HCT116 (cell line): ENCODE results near the gene IL36B. TPM values are rescaled to one million over a fixed set of nuclear protein-coding genes. Genes with fewer than 3 reads are reported as not detected.

ENCODE experiments used
- ATAC-seq: fragments of 200-7000 bp; cut with Tn5 transposase; 2 replicates; pipeline ENCODE4 v1.9.1; 2020; ENCODE audit warnings: mild to moderate bottlenecking, moderate library complexity
- BruUV-seq: library from RNA; stranded (reverse); fragments of 400-500 nt; replicated peaks from 2 replicates; lab custom pipeline; 2021; lab: Mats Ljungman, UMichigan
- CTCF ChIA-PET: fragments of 300-600 bp; sonication (Branson Sonifier 250); formaldehyde crosslinking; loops from one replicate; lab custom pipeline; 2021; ENCODE audit warnings: antibody characterized with exemption; lab: Charles Lee
- POLR2A ChIA-PET: fragments of 300-600, 350-600 bp; sonication (Branson Sonifier 250); formaldehyde crosslinking; loops from one replicate; lab custom pipeline; 2021; ENCODE audit warnings: antibody characterized with exemption; lab: Charles Lee
- RAD21 ChIA-PET, 2 experiments: fragments of 300-600 bp; sonication (Branson Sonifier 250); formaldehyde crosslinking; loops; one replicate each; lab custom pipeline; 2023; ENCODE audit warnings: low total read pairs in 2 of 2; ENCODE audit not compliant: uncharacterized antibody in 2 of 2, unreplicated experiment in 2 of 2, low non-redundant PET in 1 of 2; lab: Charles Lee
- DNase-seq: peaks from one replicate; pipeline ENCODE4 v3.0.0-alpha.2; 2010; ENCODE audit warnings: low read depth, low spot score
- H2AFZ ChIP-seq: fragments of 200-600 bp; shearing (Covaris generic), sonication (generic); 2 replicates; pipeline ENCODE4 v1.6.1; 2017; ENCODE audit warnings: low read depth, mixed run types, mixed read lengths, antibody characterized with exemption, low read length; ENCODE audit not compliant: poor library complexity, severe bottlenecking
- H3K27ac ChIP-seq: 2 replicates; pipeline ENCODE4 v1.5.1; 2012; ENCODE audit warnings: low read depth, low read length
- H3K27me3 ChIP-seq: fragments of 200-600 bp; sonication (generic); 2 replicates; pipeline ENCODE4 v1.6.1; 2016; ENCODE audit warnings: mixed run types, low read length, mixed read lengths; ENCODE audit not compliant: insufficient read depth
- H3K36me3 ChIP-seq, 2 experiments: fragments of 200-500 bp in 1 of 2; fragments of 200-600 bp in 1 of 2; sonication (Bioruptor generic) in 1 of 2; sonication (generic) in 1 of 2; 2 replicates each; pipeline versions ENCODE4 v1.5.1 to v1.6.1; 2014 to 2016; ENCODE audit warnings: low read length in 2 of 2, inconsistent platforms in 1 of 2, mixed read lengths in 1 of 2, mixed run types in 1 of 2; ENCODE audit not compliant: insufficient read depth in 2 of 2, control insufficient read depth in 1 of 2
- H3K4me1 ChIP-seq, 2 experiments: fragments of 200-600 bp in 1 of 2; sonication (generic) in 1 of 2; 2 replicates each; pipeline versions ENCODE4 v1.5.1 to v1.6.1; 2012 to 2017; ENCODE audit warnings: low read length in 2 of 2, inconsistent platforms in 1 of 2, mild to moderate bottlenecking in 1 of 2, mixed read lengths in 1 of 2, mixed run types in 1 of 2, moderate library complexity in 1 of 2; ENCODE audit not compliant: insufficient read depth in 2 of 2, control insufficient read depth in 1 of 2
- H3K4me2 ChIP-seq: fragments of 200-600 bp; sonication (generic); 2 replicates; pipeline ENCODE4 v1.6.1; 2017; ENCODE audit warnings: mixed run types, low read length, mixed read lengths
- H3K4me3 ChIP-seq, 2 experiments: fragments of 200-600 bp in 1 of 2; sonication (generic) in 1 of 2; replicated peaks in 1 of 2; 2 replicates each; pipeline ENCODE4 v1.5.1; 2011 to 2016; ENCODE audit warnings: low read length in 2 of 2, control low read depth in 1 of 2, low read depth in 1 of 2, mild to moderate bottlenecking in 1 of 2, mixed read lengths in 1 of 2, mixed run types in 1 of 2
- H3K79me2 ChIP-seq: fragments of 200-600 bp; sonication (generic); 2 replicates; pipeline ENCODE4 v1.6.1; 2017; ENCODE audit warnings: mild to moderate bottlenecking, mixed run types, low read length, moderate library complexity, mixed read lengths; ENCODE audit not compliant: insufficient read depth
- H3K9ac ChIP-seq: fragments of 200-600 bp; sonication (generic); 2 replicates; pipeline ENCODE4 v1.6.1; 2016; ENCODE audit warnings: low read length, mixed read lengths
- H3K9me2 ChIP-seq: fragments of 200-600 bp; sonication (generic), shearing (Covaris generic); 2 replicates; pipeline ENCODE4 v1.6.1; 2017; ENCODE audit warnings: mixed run types, mild to moderate bottlenecking, moderate library complexity; ENCODE audit not compliant: insufficient read depth
- H3K9me3 ChIP-seq, 2 experiments: fragments of 200-500 bp in 1 of 2; fragments of 200-600 bp in 1 of 2; sonication (Bioruptor generic) in 1 of 2; sonication (generic) in 1 of 2; 2 replicates each; pipeline ENCODE4 v1.6.1; 2014 to 2017; ENCODE audit warnings: low read length in 2 of 2, mixed read lengths in 2 of 2, inconsistent platforms in 1 of 2, low read depth in 1 of 2, mild to moderate bottlenecking in 1 of 2, mixed run types in 1 of 2, moderate library complexity in 1 of 2; ENCODE audit not compliant: control insufficient read depth in 1 of 2, insufficient read depth in 1 of 2
- H4K20me1 ChIP-seq: fragments of 200-600 bp; sonication (generic), shearing (Covaris generic); 2 replicates; pipeline ENCODE4 v1.6.1; 2017; ENCODE audit warnings: mixed run types, mild to moderate bottlenecking, moderate library complexity; ENCODE audit not compliant: insufficient read depth
- EGR1 ChIP-seq: IDR thresholded peaks from 2 replicates; pipeline ENCODE4 v1.6.1; 2012; ENCODE audit warnings: low read depth
- EZH2phosphoT487 ChIP-seq: fragments of 200-600 bp; IDR thresholded peaks from 2 replicates; pipeline ENCODE4 v1.6.1; 2018; ENCODE audit warnings: antibody characterized with exemption, borderline replicate concordance
- FOSL1 ChIP-seq: IDR thresholded peaks from 2 replicates; pipeline ENCODE4 v1.6.1; 2012; ENCODE audit warnings: low read depth
- JUND ChIP-seq: IDR thresholded peaks from 2 replicates; pipeline ENCODE4 v1.6.1; 2012
- POLR2AphosphoS5 ChIP-seq: IDR thresholded peaks from 2 replicates; pipeline ENCODE4 v1.6.1; 2011; ENCODE audit warnings: mild to moderate bottlenecking, low read depth, low read length, moderate library complexity
- SIN3A ChIP-seq: IDR thresholded peaks from 2 replicates; pipeline ENCODE4 v1.6.1; 2012; ENCODE audit warnings: low read depth
- SRF ChIP-seq: IDR thresholded peaks from 2 replicates; pipeline ENCODE4 v1.6.1; 2012; ENCODE audit warnings: low read depth
- TCF7L2 ChIP-seq: IDR thresholded peaks from 2 replicates; pipeline ENCODE4 v1.7.0; 2011; ENCODE audit warnings: borderline replicate concordance, inconsistent platforms; ENCODE audit not compliant: insufficient read depth, insufficient read length; ENCODE audit errors: extremely low read depth
- YY1 ChIP-seq: IDR thresholded peaks from 2 replicates; pipeline ENCODE4 v1.6.1; 2011; ENCODE audit warnings: low read length, low read depth, moderate library complexity, mild to moderate bottlenecking; ENCODE audit not compliant: insufficient replicate concordance; ENCODE audit errors: extremely low read depth
- ZFX ChIP-seq: fragments of 450-650 bp; IDR thresholded peaks from 2 replicates; pipeline ENCODE4 v1.6.1; 2017
- ZNF274 ChIP-seq: fragments of 200-500 bp; sonication (Bioruptor generic); IDR thresholded peaks from 2 replicates; pipeline ENCODE4 v1.6.1; 2014; ENCODE audit warnings: mild to moderate bottlenecking, low read depth, low read length, inconsistent platforms
- intact Hi-C: fragments of 100-400 bp; cut with micrococcal nuclease; formaldehyde crosslinking; loops from 2 replicates; pipeline ENCODE4 v1.10.0; 2022
- total RNA-seq: library from RNA; stranded (reverse); gene quantifications from one replicate; pipeline ENCODE4 v1.2.1, GENCODE V29; 2021; ENCODE audit not compliant: unreplicated experiment
- TF ChIP-seq, protein P1 (sequence below): IDR thresholded peaks from 2 replicates; pipeline ENCODE4 v1.6.1; 2012
- TF ChIP-seq, protein P2 (sequence below): IDR thresholded peaks from 2 replicates; pipeline ENCODE4 v1.6.1; 2012
- TF ChIP-seq, protein P3 (sequence below): IDR thresholded peaks from 2 replicates; pipeline ENCODE4 v1.6.1; 2012; ENCODE audit warnings: low read depth
- TF ChIP-seq, protein P4 (sequence below), 3 experiments: fragments of 200-600 bp in 1 of 3; sonication (generic) in 1 of 3; IDR thresholded peaks in 2 of 3; conservative IDR thresholded peaks in 1 of 3; 2 replicates each; pipeline ENCODE4 v1.5.1; 2012 to 2017; ENCODE audit warnings: low read depth in 2 of 3, low read length in 2 of 3, antibody characterized with exemption in 1 of 3, borderline replicate concordance in 1 of 3, control low read depth in 1 of 3, mild to moderate bottlenecking in 1 of 3, mixed read lengths in 1 of 3, mixed run types in 1 of 3, moderate library complexity in 1 of 3; ENCODE audit not compliant: insufficient read depth in 1 of 3

IL36B gene
- total RNA-seq, 1 experiment from 2014 or later, result not detected

DNA sequence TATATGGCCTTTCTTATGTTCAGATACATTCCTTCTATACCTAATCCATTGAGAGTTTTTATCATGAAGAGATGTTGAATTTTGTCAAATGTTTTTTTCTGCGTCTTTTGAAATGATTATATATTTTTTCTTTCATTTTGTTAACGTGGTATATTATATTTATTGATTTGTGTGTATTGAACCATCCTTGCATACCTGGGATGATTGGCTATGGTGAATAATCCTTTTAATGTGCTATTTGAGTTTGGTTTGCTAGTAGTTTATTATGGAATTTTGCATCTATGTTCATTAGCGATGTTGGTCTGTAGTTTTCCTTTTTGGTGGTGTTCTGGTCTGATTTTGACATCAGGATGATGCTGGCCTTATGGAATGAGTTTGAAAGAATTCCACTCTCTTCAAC, 63.1 kb downstream of the IL36B start:
- Histone ChIP-seq H3K4me1 (no peaks in the 10 kb centered on the region), H3K36me3 (no peaks in the 10 kb centered on the region), H3K27me3 (no peaks in the 10 kb centered on the region), H3K9me3 (peaks cover 0 to 3% of the 10 kb centered on the region in 2 experiments; a peak in 1 of 4 replicates), H3K27ac (no peak overlapping the region), H2AFZ (no peak overlapping the region), H4K20me1 (no peaks in the 10 kb centered on the region), H3K9me2 (no peaks in the 10 kb centered on the region; the same call in 1 of the 2 replicates), H3K9ac (no peak overlapping the region), H3K79me2 (no peaks in the 10 kb centered on the region), H3K4me2 (no peak overlapping the region), H3K4me3 (no peak overlapping the region)
- TF ChIP-seq, protein P1, sequence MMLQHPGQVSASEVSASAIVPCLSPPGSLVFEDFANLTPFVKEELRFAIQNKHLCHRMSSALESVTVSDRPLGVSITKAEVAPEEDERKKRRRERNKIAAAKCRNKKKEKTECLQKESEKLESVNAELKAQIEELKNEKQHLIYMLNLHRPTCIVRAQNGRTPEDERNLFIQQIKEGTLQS, result no peak
- no peak for TF ChIP-seq EZH2phosphoT487
- no peak for TF ChIP-seq SIN3A
- no peak for TF ChIP-seq EGR1
- TF ChIP-seq ZFX, result no peak
- no peak for TF ChIP-seq SRF
- TF ChIP-seq, protein P2, sequence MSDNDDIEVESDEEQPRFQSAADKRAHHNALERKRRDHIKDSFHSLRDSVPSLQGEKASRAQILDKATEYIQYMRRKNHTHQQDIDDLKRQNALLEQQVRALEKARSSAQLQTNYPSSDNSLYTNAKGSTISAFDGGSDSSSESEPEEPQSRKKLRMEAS, result no peak
- no peak for TF ChIP-seq JUND
- TF ChIP-seq TCF7L2, result no peak
- RAD21 ChIA-PET, result no interaction called here
- intact Hi-C loops, result no loop called here
- ATAC-seq (no peak), DNase-seq (no peak)
- CTCF ChIA-PET, result no interaction called here
- POLR2A ChIA-PET, result no interaction called here
- no TSS peak for BruUV-seq

DNA sequence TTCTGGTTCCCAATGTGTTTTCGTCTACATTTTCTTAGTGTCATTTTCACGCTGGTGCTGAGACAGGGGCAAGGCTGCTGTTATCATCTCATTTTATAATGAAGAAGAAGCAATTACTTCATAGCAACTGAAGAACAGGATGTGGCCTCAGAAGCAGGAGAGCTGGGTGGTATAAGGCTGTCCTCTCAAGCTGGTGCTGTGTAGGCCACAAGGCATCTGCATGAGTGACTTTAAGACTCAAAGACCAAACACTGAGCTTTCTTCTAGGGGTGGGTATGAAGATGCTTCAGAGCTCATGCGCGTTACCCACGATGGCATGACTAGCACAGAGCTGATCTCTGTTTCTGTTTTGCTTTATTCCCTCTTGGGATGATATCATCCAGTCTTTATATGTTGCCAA, 67.6 kb downstream of the IL36B start:
- RAD21 ChIA-PET, result no interaction called here
- no peak for ATAC-seq
- CTCF ChIA-PET, result no interaction called here
- TF ChIP-seq, protein P3, sequence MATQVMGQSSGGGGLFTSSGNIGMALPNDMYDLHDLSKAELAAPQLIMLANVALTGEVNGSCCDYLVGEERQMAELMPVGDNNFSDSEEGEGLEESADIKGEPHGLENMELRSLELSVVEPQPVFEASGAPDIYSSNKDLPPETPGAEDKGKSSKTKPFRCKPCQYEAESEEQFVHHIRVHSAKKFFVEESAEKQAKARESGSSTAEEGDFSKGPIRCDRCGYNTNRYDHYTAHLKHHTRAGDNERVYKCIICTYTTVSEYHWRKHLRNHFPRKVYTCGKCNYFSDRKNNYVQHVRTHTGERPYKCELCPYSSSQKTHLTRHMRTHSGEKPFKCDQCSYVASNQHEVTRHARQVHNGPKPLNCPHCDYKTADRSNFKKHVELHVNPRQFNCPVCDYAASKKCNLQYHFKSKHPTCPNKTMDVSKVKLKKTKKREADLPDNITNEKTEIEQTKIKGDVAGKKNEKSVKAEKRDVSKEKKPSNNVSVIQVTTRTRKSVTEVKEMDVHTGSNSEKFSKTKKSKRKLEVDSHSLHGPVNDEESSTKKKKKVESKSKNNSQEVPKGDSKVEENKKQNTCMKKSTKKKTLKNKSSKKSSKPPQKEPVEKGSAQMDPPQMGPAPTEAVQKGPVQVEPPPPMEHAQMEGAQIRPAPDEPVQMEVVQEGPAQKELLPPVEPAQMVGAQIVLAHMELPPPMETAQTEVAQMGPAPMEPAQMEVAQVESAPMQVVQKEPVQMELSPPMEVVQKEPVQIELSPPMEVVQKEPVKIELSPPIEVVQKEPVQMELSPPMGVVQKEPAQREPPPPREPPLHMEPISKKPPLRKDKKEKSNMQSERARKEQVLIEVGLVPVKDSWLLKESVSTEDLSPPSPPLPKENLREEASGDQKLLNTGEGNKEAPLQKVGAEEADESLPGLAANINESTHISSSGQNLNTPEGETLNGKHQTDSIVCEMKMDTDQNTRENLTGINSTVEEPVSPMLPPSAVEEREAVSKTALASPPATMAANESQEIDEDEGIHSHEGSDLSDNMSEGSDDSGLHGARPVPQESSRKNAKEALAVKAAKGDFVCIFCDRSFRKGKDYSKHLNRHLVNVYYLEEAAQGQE, result no peak
- TF ChIP-seq, protein P2, result no peak
- TF ChIP-seq YY1 (no peak), POLR2AphosphoS5 (no peak), JUND (no peak), TCF7L2 (no peak), EGR1 (no peak), FOSL1 (no peak), ZNF274 (no peak)
- TF ChIP-seq, protein P4, sequence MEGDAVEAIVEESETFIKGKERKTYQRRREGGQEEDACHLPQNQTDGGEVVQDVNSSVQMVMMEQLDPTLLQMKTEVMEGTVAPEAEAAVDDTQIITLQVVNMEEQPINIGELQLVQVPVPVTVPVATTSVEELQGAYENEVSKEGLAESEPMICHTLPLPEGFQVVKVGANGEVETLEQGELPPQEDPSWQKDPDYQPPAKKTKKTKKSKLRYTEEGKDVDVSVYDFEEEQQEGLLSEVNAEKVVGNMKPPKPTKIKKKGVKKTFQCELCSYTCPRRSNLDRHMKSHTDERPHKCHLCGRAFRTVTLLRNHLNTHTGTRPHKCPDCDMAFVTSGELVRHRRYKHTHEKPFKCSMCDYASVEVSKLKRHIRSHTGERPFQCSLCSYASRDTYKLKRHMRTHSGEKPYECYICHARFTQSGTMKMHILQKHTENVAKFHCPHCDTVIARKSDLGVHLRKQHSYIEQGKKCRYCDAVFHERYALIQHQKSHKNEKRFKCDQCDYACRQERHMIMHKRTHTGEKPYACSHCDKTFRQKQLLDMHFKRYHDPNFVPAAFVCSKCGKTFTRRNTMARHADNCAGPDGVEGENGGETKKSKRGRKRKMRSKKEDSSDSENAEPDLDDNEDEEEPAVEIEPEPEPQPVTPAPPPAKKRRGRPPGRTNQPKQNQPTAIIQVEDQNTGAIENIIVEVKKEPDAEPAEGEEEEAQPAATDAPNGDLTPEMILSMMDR (IDR thresholded peaks at IDR 0.05 in 2 of 3, conservative IDR thresholded peaks at IDR 0.05 in 1 of 3; ENCODE audit: borderline replicate concordance in 1 of 3, insufficient read depth in 1 of 3, low read depth in 2 of 3, low read length in 2 of 3), result no peak

More for the DNA sequence above, 67.6 kb downstream of the IL36B start:
- BruUV-seq, result no TSS peak
- POLR2A ChIA-PET, result no interaction called here
- no peak overlapping the region for H3K27ac ChIP-seq
- no peaks in the 10 kb centered on the region for H3K4me1 ChIP-seq
- no peak overlapping the region for H3K9ac ChIP-seq
- DNase-seq, result no peak
- H3K9me2 ChIP-seq, result no peaks in the 10 kb centered on the region
- H3K9me3 ChIP-seq, result peaks cover 0 to 3% of the 10 kb centered on the region in 2 experiments; a peak in 1 of 4 replicates
- H2AFZ ChIP-seq, result no peak overlapping the region
- peaks cover 10% of the 10 kb centered on the region for H3K27me3 ChIP-seq
- intact Hi-C loops, result no loop called here
- no peaks in the 10 kb centered on the region for H3K79me2 ChIP-seq
- H3K4me3 ChIP-seq, result no peak overlapping the region
- no peak overlapping the region for H3K4me2 ChIP-seq
- H4K20me1 ChIP-seq, result no peaks in the 10 kb centered on the region
- no peaks in the 10 kb centered on the region for H3K36me3 ChIP-seq
